ENCODE results near the gene FAM241A.
A peak's percentile ranks its signal among the peaks of the same experiment; 100 is the strongest.
"Not testable (repeated sequence)": the region's sequence is repeated elsewhere in the genome, so short reads cannot be mapped to it uniquely, and the experiment has no call there.

Gene FAM241A
- 9.8 reads per million, percentile 31 among the genes with 10 or more reads in this experiment for total RNA-seq

- peak; percentile 78 for DNase-seq
Measured at GRCh38 chr4:112145326-112145789, at the start of gene FAM241A. Gene FAM241A (plus strand): TSS chr4:112145454. CDS start chr4:112145581, 127 bp downstream.

DNA sequence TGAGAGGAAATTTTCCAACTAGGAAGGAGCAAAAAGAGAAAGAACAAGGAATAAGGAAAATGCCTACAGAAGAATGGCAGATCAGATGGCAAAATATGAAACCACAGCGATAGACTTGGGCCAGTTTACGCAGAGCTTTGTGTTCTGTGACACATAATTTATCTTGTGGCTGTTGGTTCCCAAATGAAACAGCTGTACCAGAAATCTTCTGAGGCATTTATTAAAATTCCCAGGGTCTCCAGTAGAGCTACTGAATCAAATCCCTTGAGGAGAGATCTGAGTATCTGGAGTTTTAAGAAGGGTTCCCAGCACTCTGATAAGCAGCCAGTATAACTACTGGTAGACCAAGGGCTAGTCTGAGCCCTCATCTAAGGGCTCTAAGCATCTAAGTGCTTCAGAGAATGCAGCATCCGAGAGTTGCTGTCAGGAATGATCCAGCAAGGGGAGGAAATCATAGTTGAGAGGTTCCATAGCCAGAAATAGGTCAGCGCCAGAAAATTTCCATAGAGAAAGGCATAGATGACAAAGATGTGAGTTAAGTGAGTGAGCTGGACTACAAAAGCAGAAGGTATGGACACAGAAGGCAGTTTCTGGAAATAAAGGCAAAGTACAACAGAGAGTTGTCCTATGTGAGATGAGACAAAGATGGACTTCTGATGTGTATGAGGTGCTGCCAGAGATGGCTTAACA, 46.3 kb upstream of the FAM241A start:
- DNase-seq: no peak

DNA sequence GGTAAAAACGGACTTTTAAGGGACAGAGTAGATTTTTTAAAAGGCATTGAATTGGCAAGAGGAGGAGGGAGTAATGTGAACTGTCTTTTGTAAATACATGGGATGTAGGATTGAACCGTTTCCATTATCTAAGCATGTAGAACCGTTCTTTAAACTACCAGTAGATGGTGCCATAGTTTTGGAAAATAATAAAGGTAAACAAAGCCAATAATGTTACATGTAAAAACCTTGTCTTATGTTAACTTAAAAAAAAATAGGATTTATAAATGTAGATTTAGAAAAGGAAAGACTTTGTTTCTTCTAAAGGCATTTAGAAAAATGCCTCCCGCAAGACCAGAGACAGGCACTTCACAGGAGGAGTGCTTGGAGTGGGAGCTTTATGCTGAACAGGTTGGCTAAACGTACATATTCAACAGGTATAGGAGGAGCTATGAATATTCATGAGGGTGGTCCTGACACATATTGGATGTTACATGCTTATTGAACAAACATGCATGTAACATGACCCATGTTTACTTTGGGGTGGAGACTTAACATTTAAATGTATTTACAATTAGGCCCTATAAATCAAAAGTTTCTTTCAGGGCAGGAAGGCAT, 45.5 kb upstream of the FAM241A start:
- DNase-seq: no peak

DNA sequence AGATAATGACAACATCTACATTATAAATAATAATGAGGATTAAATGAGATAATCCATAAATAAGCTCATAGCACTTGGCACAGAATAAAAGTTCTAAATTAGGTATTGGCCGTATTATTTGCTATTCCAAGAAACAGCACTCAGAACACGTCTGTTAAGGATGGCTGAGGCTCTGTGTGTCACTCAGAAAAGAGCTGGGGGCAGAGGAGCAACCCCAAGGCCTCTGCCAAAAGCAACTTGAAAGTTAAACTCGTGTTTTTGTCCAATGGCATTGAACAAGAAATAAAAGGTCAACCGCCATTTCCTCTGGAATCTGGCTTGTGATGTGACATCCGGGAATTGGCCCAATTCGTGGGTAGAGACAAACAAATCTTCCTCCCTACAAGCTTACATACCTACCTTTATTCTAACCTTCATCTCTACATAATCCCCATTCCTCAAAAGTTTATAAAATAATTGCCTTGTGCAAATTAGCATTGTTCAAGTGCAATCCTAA, 42.3 kb upstream of the FAM241A start:
- DNase-seq: no peak

DNA sequence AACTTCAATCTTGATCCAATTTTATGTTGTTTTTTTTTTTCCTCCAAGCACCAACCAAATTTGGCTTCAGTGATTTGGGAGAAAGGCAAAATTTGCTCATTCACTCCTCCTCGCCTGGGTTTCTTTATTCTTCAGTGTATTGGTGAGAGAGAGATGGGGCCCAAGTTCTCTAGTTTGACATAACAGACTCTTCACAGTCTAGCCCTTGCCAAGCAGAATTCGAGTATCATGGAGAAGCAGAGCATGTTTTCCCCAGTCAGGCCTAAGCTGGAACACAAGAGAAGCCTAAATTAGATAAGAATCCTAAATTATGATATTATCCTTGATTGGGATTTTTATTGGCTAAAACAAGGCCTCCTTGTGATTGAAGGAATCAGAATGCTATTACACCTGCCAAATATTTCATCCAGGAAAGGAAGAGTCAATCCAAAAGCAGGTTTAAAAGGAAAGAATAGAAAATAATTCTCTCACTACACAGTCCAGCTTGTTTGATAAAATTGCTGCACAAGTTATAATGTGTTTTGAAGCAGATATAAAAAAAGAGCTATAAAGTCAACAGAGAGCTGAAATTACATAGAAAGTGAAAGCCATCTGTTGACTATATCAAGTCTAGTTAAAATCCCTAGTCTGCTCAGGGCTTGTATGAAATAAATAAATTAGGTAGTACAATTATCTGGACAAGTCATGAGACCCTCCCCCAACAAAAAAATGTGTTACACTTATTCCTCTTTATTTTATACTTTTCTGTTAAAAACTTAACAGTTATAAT, 39.9 kb upstream of the FAM241A start:
- DNase-seq: no peak

GRCh38 chr4:112109360-112110058, 35.7 kb upstream of the FAM241A start:
- DNase-seq: no peak

GRCh38 chr4:112110059-112110425, 35.2 kb upstream of the FAM241A start:
- DNase-seq: no peak

DNA sequence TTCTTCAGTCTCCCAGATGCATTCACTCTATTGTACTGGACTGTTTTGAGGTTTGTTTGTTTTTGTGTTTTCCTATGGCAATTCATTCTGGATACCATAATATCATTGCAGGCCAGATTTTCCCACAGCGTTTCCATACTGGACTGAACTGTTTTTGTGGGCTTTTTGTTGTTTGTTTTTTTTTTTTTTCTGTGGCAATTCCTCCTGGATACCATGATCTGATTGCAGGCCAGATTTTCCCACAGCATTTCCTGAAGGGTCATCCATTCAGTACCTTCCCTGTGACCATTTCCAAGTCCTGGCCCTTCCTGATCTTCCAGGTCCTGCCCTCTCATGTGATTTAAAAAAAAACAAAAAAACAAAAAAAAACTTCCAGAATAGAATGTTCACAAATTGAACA, 33.9 kb upstream of the FAM241A start:
- DNase-seq: no peak

DNA sequence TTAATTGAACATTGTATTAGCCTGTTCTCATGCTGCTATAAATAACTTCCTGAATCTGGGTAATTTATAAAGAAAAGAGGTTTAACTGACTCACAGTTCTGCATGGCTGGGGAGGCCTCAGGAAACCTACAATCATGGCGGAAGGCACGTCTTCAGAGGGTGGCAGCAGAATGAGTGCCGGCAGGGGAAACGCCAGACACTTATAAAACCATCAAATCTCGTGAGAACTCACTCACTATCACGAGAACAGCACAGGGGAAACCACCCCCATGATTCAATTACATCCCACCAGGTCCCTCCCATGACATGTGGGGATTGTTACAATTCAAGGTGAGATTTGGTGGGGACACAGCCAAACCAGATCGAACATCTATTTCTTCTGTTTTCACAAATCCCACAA, 33.2 kb upstream of the FAM241A start:
- DNase-seq: not testable (repeated sequence)

DNA sequence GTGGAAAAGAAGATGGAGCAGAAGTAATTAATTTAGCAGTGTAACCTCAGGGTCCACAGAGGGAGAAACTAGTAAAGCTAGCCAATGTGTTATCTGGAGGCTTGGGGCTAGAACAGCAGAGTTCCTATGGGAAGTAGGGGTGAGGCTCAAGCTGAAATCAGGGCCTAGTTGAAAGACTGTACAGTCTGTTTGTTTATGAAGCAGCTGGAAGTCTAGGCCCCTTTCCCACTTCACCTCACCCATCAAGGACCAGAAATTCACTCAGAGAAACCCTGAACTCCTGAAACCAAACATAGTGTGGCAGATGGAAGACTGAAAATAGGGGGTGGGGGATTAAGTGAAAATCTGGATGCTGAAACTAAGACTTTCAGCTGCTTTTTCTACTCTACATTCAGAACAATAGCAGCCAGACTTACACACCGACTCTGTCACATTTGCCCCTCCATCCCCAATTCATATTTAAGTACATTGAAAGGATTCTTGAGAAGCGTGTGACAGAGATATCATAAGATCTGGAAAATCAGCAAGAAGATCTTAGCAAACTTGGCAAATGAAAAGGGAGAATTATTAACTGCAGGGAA, 32.6 kb upstream of the FAM241A start:
- no peak for DNase-seq

- DNase-seq: no peak
Measured at GRCh38 chr4:112113864-112114263, 31.4 kb upstream of the FAM241A start.

DNA sequence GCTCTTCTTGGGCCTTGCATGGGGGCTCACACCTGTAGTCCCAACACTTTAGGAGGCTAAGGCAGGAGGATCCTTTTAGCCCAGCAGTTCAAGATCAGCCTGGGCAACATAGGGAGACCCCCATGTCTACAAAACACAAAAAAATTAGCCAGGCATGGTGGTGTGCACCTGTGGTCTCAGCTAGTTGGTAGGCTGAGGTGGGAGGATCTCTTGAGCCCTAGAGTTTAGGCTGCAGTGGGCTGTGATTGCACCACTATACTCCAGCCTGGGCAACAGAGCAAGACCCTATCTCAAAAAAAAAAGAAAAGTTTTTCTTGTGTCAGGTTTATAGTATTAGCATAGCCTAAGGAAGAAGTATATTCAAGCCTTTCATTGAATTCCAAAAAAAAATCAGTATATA, 30.8 kb upstream of the FAM241A start:
- DNase-seq: no peak

GRCh38 chr4:112118742-112119352, 26.4 kb upstream of the FAM241A start:
- DNase-seq: no peak

DNA sequence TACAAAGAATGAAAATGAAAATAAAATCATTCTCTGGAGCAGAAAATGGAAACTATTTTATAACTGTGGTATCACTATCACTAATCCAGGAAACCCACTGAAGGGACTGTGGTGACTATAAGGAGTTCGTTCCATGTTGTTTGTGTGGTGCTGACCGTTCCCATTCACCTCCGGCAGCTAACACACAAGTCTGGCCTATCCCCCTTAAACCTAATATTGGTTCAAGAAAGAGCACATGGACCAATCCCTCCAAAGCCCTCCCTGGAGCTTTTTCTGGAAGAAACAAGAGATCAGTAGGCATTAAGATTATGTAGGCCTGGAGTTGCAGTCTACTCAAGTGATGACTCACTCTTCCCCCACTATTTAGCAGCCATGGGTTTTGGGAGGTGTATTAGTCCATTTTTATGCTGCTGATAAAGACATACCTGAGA, 25.9 kb upstream of the FAM241A start:
- no peak for DNase-seq

- no peak for DNase-seq
Measured at GRCh38 chr4:112120021-112120420, 25.2 kb upstream of the FAM241A start.

- DNase-seq: no peak
Measured at GRCh38 chr4:112125416-112125815, 19.8 kb upstream of the FAM241A start.

- no peak for DNase-seq
Measured at GRCh38 chr4:112127048-112127637, 18.1 kb upstream of the FAM241A start.

- DNase-seq: no peak
Measured at GRCh38 chr4:112127803-112128202, 17.5 kb upstream of the FAM241A start.

- no peak for DNase-seq
Measured at GRCh38 chr4:112128452-112128851, 16.8 kb upstream of the FAM241A start.

GRCh38 chr4:112130906-112131305, 14.3 kb upstream of the FAM241A start:
- DNase-seq: no peak

- no peak for DNase-seq
Measured at GRCh38 chr4:112136551-112136950, 8.7 kb upstream of the FAM241A start.

- no peak for DNase-seq
Measured at GRCh38 chr4:112138538-112138937, 6.7 kb upstream of the FAM241A start.

All from effector CD4-positive, alpha-beta T cell (primary cell).